Immature natural killer cell (primary cell): ENCODE data around the gene KRT4. TPM values are rescaled to one million over a fixed set of nuclear protein-coding genes. Genes with fewer than 3 reads are reported as not detected.
"Not testable (repeated sequence)": the region's sequence is repeated elsewhere in the genome, so short reads cannot be mapped to it uniquely, and the experiment has no call there.

Experiments
- DNase-seq, 3 donors: peaks; one replicate each; pipeline ENCODE4 v3.0.0; 2022; ENCODE audit warnings: mixed read lengths in 1 of 3
- H3K27ac Mint-ChIP-seq, 6 donors: one replicate each; pipeline ENCODE4 v1.8.0; 2020; ENCODE audit warnings: mixed read lengths in 6 of 6, mild to moderate bottlenecking in 5 of 6, inconsistent platforms in 4 of 6, moderate library complexity in 3 of 6
- H3K27me3 Mint-ChIP-seq, 3 donors: one replicate each; pipeline ENCODE4 v1.8.0; 2020 to 2021; ENCODE audit warnings: low read depth in 3 of 3, mild to moderate bottlenecking in 3 of 3, mixed read lengths in 3 of 3, moderate library complexity in 3 of 3, inconsistent platforms in 1 of 3
- H3K36me3 Mint-ChIP-seq, 3 donors: one replicate each; pipeline ENCODE4 v1.8.0; 2020; ENCODE audit warnings: mixed read lengths in 3 of 3, inconsistent platforms in 2 of 3, mild to moderate bottlenecking in 2 of 3
- H3K4me1 Mint-ChIP-seq, 2 donors: one replicate each; pipeline ENCODE4 v1.8.0; 2020; ENCODE audit warnings: inconsistent platforms in 2 of 2, mild to moderate bottlenecking in 2 of 2, mixed read lengths in 2 of 2, moderate library complexity in 1 of 2
- H3K4me3 Mint-ChIP-seq, 5 donors: one replicate each; pipeline ENCODE4 v1.8.0; 2020; ENCODE audit warnings: mild to moderate bottlenecking in 5 of 5, mixed read lengths in 5 of 5, inconsistent platforms in 3 of 5, moderate library complexity in 3 of 5
- H3K9me3 Mint-ChIP-seq, 6 donors: one replicate each; pipeline ENCODE4 v1.8.0; 2020; ENCODE audit warnings: mild to moderate bottlenecking in 6 of 6, mixed read lengths in 6 of 6, inconsistent platforms in 4 of 6, moderate library complexity in 3 of 6
- polyA plus RNA-seq, 3 donors: library from polyadenylated mRNA; unstranded; fragments of 300-500 nt; fragmentation: Illumina TruSeq; gene quantifications; one replicate each; pipeline ENCODE4 v1.2.3, GENCODE V29; 2021

KRT4 gene
- not detected for polyA plus RNA-seq

- Mint-ChIP-seq H3K27me3 (peaks cover 0 to 11% (median 0%) of the 10 kb centered on the region in 3 donors), H3K4me3 (no peak within 1 kb of the TSS), H3K4me1 (no peaks in the 10 kb centered on the region), H3K9me3 (no peaks in the 10 kb centered on the region), H3K27ac (no peak within 1 kb of the TSS), H3K36me3 (no peaks in the 10 kb centered on the region)
- no peak for DNase-seq
Observed at GRCh38 chr12:52813885-52814709, at the start of gene KRT4. TSS of gene KRT4 (minus strand) at chr12:52814116. CDS start at chr12:52814058, 58 bp downstream.

GRCh38 chr12:52862023-52862422 is 48.1 kb upstream of the KRT4 start:
- H3K27me3 Mint-ChIP-seq, result no peaks in the 10 kb centered on the region
- H3K36me3 Mint-ChIP-seq, result no peaks in the 10 kb centered on the region
- H3K4me3 Mint-ChIP-seq, result no peak overlapping the region
- no peak for DNase-seq
- no peaks in the 10 kb centered on the region for H3K9me3 Mint-ChIP-seq
- H3K27ac Mint-ChIP-seq, result peak overlapping the region in 2 of 6 donors; percentile 35 to 69
- H3K4me1 Mint-ChIP-seq, result peaks cover 1 to 7% of the 10 kb centered on the region in 2 donors

- Mint-ChIP-seq H3K4me3 (no peak overlapping the region), H3K9me3 (no peaks in the 10 kb centered on the region), H3K4me1 (peaks cover 0 to 7% of the 10 kb centered on the region in 2 donors), H3K27ac (no peak overlapping the region), H3K36me3 (no peaks in the 10 kb centered on the region), H3K27me3 (no peaks in the 10 kb centered on the region)
- DNase-seq, result no peak
Observed at GRCh38 chr12:52861511-52861910, 47.6 kb upstream of the KRT4 start.

GRCh38 chr12:52860102-52860823 is 46.3 kb upstream of the KRT4 start:
- no peaks in the 10 kb centered on the region for H3K36me3 Mint-ChIP-seq
- peaks cover 2 to 5% (median 3%) of the 10 kb centered on the region in 3 donors for H3K27me3 Mint-ChIP-seq
- no peak overlapping the region for H3K4me3 Mint-ChIP-seq
- peak overlapping the region in 1 of 6 donors; percentile 26 for H3K27ac Mint-ChIP-seq
- H3K9me3 Mint-ChIP-seq, result no peaks in the 10 kb centered on the region
- no peak for DNase-seq
- H3K4me1 Mint-ChIP-seq, result peaks cover 0 to 7% of the 10 kb centered on the region in 2 donors

- peaks cover 0 to 7% of the 10 kb centered on the region in 2 donors for H3K4me1 Mint-ChIP-seq
- no peak for DNase-seq
- H3K4me3 Mint-ChIP-seq, result no peak overlapping the region
- H3K36me3 Mint-ChIP-seq, result no peaks in the 10 kb centered on the region
- H3K27ac Mint-ChIP-seq, result no peak overlapping the region
- H3K9me3 Mint-ChIP-seq, result no peaks in the 10 kb centered on the region
- peaks cover 3 to 8% (median 5%) of the 10 kb centered on the region in 3 donors for H3K27me3 Mint-ChIP-seq
Observed at GRCh38 chr12:52857500-52857899, 43.6 kb upstream of the KRT4 start.

- Mint-ChIP-seq H3K27ac (no peak overlapping the region), H3K27me3 (peaks cover 3 to 8% (median 5%) of the 10 kb centered on the region in 3 donors), H3K4me3 (no peak overlapping the region), H3K9me3 (no peaks in the 10 kb centered on the region), H3K4me1 (peaks cover 0 to 7% of the 10 kb centered on the region in 2 donors), H3K36me3 (no peaks in the 10 kb centered on the region)
- DNase-seq, result no peak
Observed at GRCh38 chr12:52856787-52857186, 42.9 kb upstream of the KRT4 start.

GRCh38 chr12:52856077-52856476 is 42.2 kb upstream of the KRT4 start:
- H3K36me3 Mint-ChIP-seq, H3K27ac Mint-ChIP-seq, H3K4me1 Mint-ChIP-seq, H3K27me3 Mint-ChIP-seq, DNase-seq, H3K9me3 Mint-ChIP-seq, H3K4me3 Mint-ChIP-seq: not testable (repeated sequence)

- no peak for DNase-seq
- H3K4me1 Mint-ChIP-seq, result no peaks in the 10 kb centered on the region
- peaks cover 5 to 10% (median 6%) of the 10 kb centered on the region in 3 donors for H3K27me3 Mint-ChIP-seq
- no peaks in the 10 kb centered on the region for H3K9me3 Mint-ChIP-seq
- no peak overlapping the region for H3K4me3 Mint-ChIP-seq
- peaks cover 0 to 4% (median 0%) of the 10 kb centered on the region in 3 donors for H3K36me3 Mint-ChIP-seq
- H3K27ac Mint-ChIP-seq, result no peak overlapping the region
Observed at GRCh38 chr12:52851787-52852186, 37.9 kb upstream of the KRT4 start.

- DNase-seq, result no peak
- H3K27me3 Mint-ChIP-seq, result peaks cover 1 to 8% (median 5%) of the 10 kb centered on the region in 3 donors
Observed at GRCh38 chr12:52850681-52851080, 36.8 kb upstream of the KRT4 start.

GRCh38 chr12:52849511-52849910 is 35.6 kb upstream of the KRT4 start:
- Mint-ChIP-seq H3K27me3 (peaks cover 1 to 4% (median 3%) of the 10 kb centered on the region in 3 donors), H3K27ac (no peak overlapping the region), H3K4me3 (no peak overlapping the region), H3K9me3 (no peaks in the 10 kb centered on the region), H3K36me3 (peaks cover 0 to 8% (median 0%) of the 10 kb centered on the region in 3 donors), H3K4me1 (no peaks in the 10 kb centered on the region)
- no peak for DNase-seq

More at GRCh38 chr12:52850681-52851080, 36.8 kb upstream of the KRT4 start:
- Mint-ChIP-seq H3K9me3 (no peaks in the 10 kb centered on the region), H3K27ac (no peak overlapping the region), H3K36me3 (peaks cover 0 to 4% (median 0%) of the 10 kb centered on the region in 3 donors), H3K4me3 (no peak overlapping the region), H3K4me1 (no peaks in the 10 kb centered on the region)

- Mint-ChIP-seq H3K4me3 (no peak within 1 kb of the TSS), H3K27me3 (peaks cover 1 to 3% (median 3%) of the 10 kb centered on the region in 3 donors), H3K36me3 (peaks cover 0 to 8% (median 0%) of the 10 kb centered on the region in 3 donors), H3K9me3 (no peaks in the 10 kb centered on the region), H3K4me1 (no peaks in the 10 kb centered on the region), H3K27ac (no peak within 1 kb of the TSS)
- no peak for DNase-seq
Observed at GRCh38 chr12:52848661-52849255, 34.8 kb upstream of the KRT4 start, which contains the start of gene KRT78. TSS of gene KRT78 (minus strand) at chr12:52848994. CDS start at chr12:52848930, 64 bp downstream.

- H3K27ac Mint-ChIP-seq, result peak overlapping the region in 1 of 6 donors; percentile 3
- H3K27me3 Mint-ChIP-seq, result peaks cover 1 to 3% (median 2%) of the 10 kb centered on the region in 3 donors
- no peak overlapping the region for H3K4me3 Mint-ChIP-seq
- peaks cover 0 to 8% (median 0%) of the 10 kb centered on the region in 3 donors for H3K36me3 Mint-ChIP-seq
- peaks cover 0 to under 1% of the 10 kb centered on the region in 2 donors for H3K4me1 Mint-ChIP-seq
- H3K9me3 Mint-ChIP-seq, result no peaks in the 10 kb centered on the region
- DNase-seq, result no peak
Observed at GRCh38 chr12:52847335-52848102, 33.6 kb upstream of the KRT4 start.

GRCh38 chr12:52846356-52846970 is 32.5 kb upstream of the KRT4 start:
- Mint-ChIP-seq H3K27ac (peak overlapping the region in 2 of 6 donors; percentile 3 to 12), H3K36me3 (peaks cover 0 to 5% (median 0%) of the 10 kb centered on the region in 3 donors), H3K9me3 (no peaks in the 10 kb centered on the region), H3K27me3 (peaks cover under 1 to 2% (median 1%) of the 10 kb centered on the region in 3 donors), H3K4me3 (no peak overlapping the region), H3K4me1 (peaks cover 4 to 7% of the 10 kb centered on the region in 2 donors)
- no peak for DNase-seq
